ENCODE results near the gene TMEM151B.

DNA sequence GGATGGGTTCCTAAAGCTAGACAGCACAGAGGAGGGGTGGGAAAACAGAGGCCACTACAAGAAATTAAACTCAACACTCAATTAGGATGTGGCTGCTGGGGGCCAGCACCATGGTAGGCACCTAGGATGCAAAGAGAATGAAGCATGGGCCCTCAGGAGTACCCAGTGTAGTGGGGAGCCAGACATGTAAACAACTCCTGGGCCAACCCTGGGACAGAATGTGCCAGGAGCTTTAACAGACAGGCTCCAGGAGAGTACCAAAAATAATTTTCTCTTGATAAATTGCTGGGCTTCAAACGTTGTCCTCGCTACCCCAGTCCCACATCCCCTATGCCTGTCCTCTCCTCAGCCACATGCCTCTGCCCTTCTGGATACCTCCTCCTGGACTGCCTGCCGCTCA, 1.7 kb downstream of the TMEM151B start:
- TF ChIP-seq POLR2AphosphoS5 (IDR thresholded peaks at IDR 0.05; ENCODE audit: low read depth, low read length) = no peak
- TF ChIP-seq TAF1 (IDR thresholded peaks at IDR 0.05; ENCODE audit: low read depth, low read length) = no peak
- no peak for TF ChIP-seq POLR2A (IDR thresholded peaks at IDR 0.05; ENCODE audit: low read depth, low read length)
